Renal cortex interstitium (tissue), 11 donors: Measurements from ENCODE around the gene PTPRN2. TPM values are rescaled to one million over a fixed set of nuclear protein-coding genes. Genes with fewer than 3 reads are reported as not detected.
"Not testable (repeated sequence)": the region's sequence is repeated elsewhere in the genome, so short reads cannot be mapped to it uniquely, and the experiment has no call there.

ENCODE experiments used
- DNase-seq, 11 donors: peaks; one replicate each; pipeline ENCODE4 v3.0.0-alpha.2; 2013; ENCODE audit warnings: low read depth in 9 of 11, low spot score in 4 of 11; ENCODE audit errors: extremely low read depth in 1 of 11
- polyA plus RNA-seq, 3 donors: library from polyadenylated mRNA; unstranded; fragments of 120-200 nt; gene quantifications; one replicate each; pipeline ENCODE4 v1.2.1, GENCODE V29; 2013; ENCODE audit not compliant: insufficient read length in 3 of 3

The PTPRN2 gene
- polyA plus RNA-seq, 3 donors, result 6.0 to 7.7 (median 7.2) TPM

DNA sequence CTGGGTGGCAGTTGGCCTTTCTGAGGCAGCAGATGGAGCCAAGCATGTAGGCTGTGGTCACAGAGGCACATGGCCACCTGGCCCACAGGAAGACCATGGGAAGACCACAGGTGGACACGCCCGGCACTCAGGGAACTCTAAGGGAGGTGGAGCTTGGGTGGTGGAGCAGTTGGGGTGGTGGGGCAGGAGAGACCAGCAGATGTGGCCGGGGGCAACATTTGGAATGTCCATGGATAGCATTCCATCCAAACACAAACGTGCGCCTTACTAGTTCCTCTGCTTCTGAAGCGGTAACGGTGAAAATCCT is 290.9 kb downstream of the PTPRN2 start:
- no peak for DNase-seq

DNA sequence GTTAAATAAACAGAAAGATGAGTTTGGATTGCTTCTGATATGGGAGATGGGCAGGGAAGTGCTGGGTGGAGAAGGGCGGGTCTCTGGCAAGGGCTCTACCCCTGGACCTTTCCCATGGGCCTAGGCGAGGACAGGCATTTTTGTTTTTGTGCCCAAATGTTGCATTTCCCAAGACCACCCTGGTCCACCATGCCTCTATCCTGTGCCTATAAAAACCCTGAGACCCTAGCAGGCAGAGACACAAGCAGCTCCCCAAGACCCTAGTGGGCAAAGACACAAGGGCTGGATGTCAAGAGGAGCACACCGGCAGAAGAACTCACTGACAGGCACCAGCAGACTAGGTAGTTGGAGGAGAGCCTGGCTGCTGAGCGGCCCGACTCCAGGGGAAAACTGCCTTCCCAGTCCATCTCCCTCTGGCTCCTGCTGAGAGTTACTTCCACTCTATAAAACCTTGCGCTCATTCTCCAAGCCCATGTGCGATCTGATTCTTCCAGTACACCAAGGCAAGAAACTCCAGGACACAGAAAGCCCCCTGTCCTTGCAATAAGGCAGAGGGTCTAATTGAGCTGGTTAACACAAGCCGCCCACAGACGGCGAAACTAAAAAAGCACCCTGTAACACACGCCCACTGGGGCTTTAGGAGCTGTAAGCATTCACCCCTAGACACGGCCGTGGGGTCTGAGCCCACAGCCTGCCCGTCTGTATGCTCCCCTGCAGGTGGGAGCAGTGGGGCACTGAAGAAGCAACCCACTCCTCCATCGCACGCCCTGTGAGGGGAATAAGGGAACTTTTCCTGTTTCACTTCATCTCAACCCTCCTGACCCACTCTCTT is 291.4 kb downstream of the PTPRN2 start:
- DNase-seq, result no peak

- DNase-seq, result not testable (repeated sequence)
These were observed 293.0 kb downstream of the PTPRN2 start for GRCh38 chr7:158294468-158295215.

GRCh38 chr7:158292948-158293347 is 294.7 kb downstream of the PTPRN2 start:
- DNase-seq, result no peak

DNA sequence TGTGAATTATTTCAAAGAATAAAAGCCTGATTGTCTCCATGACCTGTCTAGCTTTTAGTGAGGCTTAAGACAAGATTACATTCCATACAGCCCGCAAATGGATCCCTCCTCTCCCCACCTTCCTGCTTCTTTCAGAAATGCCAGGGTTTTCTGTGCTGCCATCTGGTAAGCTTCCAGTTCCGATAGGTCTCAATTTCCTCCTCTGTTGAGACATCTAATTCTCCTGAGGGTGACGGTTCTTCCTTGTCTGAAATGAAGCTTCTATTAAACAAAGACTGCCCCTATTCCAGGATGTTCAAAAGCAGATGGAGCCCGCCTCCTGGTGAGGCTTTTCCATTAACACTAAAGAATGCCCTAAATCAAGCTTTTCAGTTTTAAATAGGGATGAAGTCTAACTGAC is 295.6 kb downstream of the PTPRN2 start:
- DNase-seq, result no peak

- DNase-seq, result no peak
These were observed 297.7 kb downstream of the PTPRN2 start for GRCh38 chr7:158289761-158290523.

GRCh38 chr7:158289231-158289630 is 298.4 kb downstream of the PTPRN2 start:
- no peak for DNase-seq

DNA sequence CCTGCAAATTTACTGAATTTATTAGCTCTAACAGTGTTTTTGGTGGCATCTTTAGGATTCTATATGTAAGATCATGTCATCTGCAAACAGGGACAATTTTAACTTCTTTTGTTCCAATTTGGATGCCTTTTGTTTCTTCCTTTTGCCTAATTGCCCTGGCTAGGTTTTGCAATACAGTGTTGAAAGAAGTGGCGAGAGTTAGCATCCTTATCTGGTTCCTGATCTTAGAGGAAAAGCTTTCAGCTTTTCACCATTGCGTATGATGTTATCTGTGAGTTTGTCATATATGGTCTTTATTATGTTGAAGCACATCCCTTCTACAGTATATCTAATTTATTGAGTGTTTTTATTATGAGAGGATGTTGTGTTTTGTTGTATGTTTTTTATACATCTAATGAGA is 301.4 kb downstream of the PTPRN2 start:
- DNase-seq, result no peak

GRCh38 chr7:158285383-158285770 is 302.2 kb downstream of the PTPRN2 start:
- no peak for DNase-seq

- DNase-seq, result no peak
These were observed 302.8 kb downstream of the PTPRN2 start for GRCh38 chr7:158284617-158285382.

DNA sequence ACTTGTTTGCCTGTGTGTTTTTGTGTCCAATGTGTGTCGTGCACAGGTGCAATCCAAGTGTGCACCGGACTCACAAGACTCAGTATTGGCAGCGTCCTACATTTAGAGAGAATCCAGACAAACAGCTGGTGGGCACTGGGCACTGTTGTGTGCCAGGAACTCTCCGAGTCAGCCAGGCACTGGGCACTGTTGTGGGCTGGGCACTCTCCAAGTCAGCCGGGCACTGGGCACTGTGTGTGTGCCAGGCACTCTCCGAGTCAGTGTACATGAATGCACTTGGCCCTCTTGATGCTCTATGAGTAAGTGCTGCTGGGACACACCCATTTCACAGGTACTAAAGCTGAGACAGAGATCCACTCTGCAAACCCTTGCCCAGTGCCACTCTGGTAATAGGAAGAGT is 303.5 kb downstream of the PTPRN2 start:
- DNase-seq, result no peak

DNA sequence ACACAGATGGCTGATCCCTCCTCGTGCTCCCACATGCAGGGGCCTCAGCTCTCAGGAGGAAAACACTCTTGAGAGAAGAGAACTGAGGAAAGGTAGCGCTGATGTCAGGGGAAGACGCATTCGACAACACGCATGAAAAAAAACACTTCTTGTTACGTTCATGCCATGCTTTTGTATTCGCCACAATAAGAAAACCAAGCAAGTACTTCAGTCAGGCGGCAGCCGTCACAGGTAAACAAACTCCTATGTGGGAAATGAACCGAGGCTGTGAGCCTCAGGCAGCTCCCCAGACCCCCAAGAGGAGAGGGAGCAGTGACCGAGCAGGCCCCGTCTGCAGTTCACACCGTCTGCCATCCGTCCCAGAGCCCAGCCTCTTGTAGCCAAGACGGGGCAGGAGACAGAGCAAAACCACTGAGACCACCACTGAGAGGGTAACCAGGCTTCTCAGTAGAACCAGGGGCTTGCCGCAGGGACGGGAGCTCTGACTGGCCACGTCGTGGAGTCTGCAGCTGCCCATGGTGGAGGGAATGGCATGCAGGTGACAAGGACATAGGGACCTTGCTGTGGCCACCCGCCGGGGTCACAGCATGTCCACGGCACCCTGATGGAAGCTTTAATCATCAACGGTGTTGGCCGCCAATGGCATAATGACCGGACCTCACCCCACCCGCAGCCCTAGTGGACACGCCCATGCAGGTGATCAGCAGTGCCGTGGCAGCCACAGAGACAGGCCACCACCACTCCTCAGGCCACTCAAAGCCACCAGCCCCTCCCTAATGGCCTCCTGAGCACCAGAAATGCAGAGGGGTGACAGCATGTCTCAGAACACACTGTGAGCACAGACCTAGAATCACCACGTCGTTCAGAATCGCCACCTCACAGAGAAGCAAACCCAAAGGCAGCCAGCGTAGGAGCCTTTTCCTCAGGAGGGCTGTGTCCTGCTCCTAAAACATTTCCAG is 304.3 kb downstream of the PTPRN2 start:
- peak in 1 of 11 donors; percentile 9 for DNase-seq

DNA sequence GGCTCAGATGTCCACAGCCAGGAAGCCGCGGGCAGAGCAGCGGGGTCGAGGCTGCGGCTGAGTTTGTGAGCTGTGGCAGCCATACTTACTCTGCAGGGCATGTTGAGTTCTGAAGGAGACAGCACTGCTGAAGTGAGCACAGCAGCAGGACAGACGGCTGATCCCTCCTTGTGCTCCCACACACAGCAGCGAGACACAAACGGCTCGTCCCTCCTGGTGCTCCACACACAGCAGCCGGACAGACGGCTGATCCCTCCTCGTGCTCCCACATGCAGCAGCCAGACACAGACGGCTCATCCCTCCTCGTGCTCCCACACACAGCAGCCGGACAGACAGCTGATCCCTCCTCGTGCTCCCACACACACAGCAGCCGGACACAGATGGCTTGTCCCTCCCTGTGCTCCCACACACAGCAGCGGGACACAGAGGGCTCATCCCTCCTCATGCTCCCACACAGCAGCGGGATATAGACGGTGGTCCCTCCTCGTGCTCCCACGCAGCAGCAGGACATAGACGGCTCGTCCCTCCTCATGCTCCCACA is 305.1 kb downstream of the PTPRN2 start:
- peak in 8 of 11 donors; percentile 19 to 40 (median 28) for DNase-seq

DNA sequence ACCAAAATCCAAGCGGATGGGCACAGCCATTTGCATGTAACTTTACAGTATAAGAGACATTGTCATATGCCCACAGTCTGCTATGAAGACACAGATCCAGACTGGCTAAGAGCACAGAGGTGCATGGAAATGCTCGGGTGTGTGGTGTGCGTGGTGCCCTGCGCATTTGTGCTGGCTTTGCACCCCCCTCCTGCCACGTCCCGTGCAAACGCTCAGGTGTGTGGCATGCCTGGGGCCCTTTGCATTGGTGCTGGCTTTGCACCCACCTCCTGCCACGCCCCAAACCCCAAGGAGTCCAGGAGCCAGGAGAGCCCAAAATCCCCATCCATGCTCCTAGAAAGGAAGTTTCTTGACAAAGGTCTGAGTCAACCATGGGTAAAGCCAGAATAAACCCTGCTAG is 306.2 kb downstream of the PTPRN2 start:
- DNase-seq, result no peak

DNA sequence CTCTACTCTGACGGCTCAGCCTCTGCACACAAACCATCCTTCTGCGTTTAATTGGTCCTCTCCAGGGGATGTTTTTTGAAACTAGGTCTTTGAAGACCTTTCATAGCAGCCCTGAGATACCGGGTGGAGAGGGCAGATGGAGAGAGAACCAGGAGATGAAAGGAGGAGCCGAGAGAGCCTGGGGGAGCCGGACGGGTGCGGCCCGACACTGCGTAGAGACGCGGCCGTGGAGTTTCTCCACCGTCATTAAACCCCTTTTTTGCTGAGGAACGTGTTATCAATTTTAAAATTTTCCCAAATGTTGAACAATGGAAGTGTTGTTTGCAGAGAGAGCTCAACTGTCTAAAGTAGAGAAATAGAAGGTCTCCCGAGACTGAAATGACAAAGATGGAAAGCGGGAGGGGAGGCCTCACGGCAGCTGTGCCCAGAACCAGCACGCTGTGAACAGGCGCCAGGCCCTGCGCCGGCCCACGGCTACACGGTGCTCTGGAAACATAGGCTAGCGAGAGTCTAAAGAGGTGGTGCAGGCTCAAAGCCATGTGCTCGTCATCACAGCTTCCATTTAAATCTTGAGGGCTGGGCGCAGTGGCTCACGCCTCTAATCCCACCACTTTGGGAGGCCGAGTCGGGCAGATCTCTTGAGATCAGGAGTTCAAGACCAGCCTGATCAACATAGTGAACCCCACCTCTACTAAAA is 307.0 kb downstream of the PTPRN2 start:
- DNase-seq, result no peak

- DNase-seq, result no peak
These were observed 307.8 kb downstream of the PTPRN2 start for GRCh38 chr7:158279539-158280447.
